ENCODE data around the gene ZSWIM5. TPM values are rescaled to one million over a fixed set of nuclear protein-coding genes. Genes with fewer than 3 reads are reported as not detected.
"Not testable (repeated sequence)": the region's sequence is repeated elsewhere in the genome, so short reads cannot be mapped to it uniquely, and the experiment has no call there.

The ZSWIM5 gene
- total RNA-seq, 6 donors from 2014 or later, result 2.0 to 6.3 (median 3.2) TPM

DNA sequence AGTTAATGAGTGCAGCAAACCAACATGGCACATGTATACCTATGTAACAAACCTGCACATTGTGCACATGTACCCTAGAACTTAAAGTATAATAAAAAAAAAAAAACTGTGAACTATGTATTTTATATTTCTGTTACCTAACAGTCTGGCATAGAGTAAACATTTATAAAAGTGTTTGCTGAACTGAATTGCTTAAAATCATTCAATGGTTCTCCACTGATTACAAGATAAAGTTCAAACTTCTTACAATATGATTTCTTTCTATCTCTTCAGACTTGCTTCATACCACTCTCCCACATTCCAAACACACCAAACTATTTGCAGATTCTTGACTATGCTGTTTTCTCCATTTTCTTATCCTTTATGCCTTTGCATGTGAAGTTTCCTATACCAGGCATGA, 104.5 kb downstream of the ZSWIM5 start:
- no peak for ATAC-seq (ENCODE audit: low FRiP score in 2 of 2)
- Histone ChIP-seq H3K27ac (no peak overlapping the region), H3K36me3 (no peaks in the 10 kb centered on the region), H3K4me3 (no peak overlapping the region), H3K27me3 (no peaks in the 10 kb centered on the region), H3K9me3 (peaks cover 0 to 3% (median 0%) of the 10 kb centered on the region in 4 donors), H3K4me1 (no peaks in the 10 kb centered on the region)
- no peak for DNase-seq
- no peak for TF ChIP-seq POLR2AphosphoS5 (IDR thresholded peaks at IDR 0.05)
- TF ChIP-seq, protein P1, sequence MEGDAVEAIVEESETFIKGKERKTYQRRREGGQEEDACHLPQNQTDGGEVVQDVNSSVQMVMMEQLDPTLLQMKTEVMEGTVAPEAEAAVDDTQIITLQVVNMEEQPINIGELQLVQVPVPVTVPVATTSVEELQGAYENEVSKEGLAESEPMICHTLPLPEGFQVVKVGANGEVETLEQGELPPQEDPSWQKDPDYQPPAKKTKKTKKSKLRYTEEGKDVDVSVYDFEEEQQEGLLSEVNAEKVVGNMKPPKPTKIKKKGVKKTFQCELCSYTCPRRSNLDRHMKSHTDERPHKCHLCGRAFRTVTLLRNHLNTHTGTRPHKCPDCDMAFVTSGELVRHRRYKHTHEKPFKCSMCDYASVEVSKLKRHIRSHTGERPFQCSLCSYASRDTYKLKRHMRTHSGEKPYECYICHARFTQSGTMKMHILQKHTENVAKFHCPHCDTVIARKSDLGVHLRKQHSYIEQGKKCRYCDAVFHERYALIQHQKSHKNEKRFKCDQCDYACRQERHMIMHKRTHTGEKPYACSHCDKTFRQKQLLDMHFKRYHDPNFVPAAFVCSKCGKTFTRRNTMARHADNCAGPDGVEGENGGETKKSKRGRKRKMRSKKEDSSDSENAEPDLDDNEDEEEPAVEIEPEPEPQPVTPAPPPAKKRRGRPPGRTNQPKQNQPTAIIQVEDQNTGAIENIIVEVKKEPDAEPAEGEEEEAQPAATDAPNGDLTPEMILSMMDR (IDR thresholded peaks at IDR 0.05), result no peak
- no peak for TF ChIP-seq POLR2A (IDR thresholded peaks at IDR 0.05)
- no peak for TF ChIP-seq EP300 (IDR thresholded peaks at IDR 0.05)

DNA sequence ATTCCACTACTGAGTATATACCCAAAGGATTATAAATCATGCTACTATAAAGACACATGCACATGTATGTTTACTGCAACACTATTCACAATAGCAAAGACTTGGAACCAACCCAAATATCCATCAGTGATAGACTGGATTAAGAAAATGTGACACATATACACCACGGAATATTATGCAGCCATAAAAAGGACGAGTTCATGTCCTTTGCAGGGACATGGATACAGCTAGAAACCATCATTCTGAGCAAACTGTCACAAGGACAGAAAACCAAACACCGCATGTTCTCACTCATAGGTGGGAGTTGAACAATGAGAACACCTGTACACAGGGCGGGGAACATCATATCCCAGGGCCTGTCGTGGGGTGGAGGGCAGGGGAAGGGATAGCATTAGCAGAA, 104.9 kb downstream of the ZSWIM5 start:
- not testable (repeated sequence) for H3K4me3 ChIP-seq; DNase-seq; ATAC-seq (ENCODE audit: low FRiP score in 2 of 2); H3K27me3 ChIP-seq; H3K27ac ChIP-seq; H3K36me3 ChIP-seq; H3K4me1 ChIP-seq; H3K9me3 ChIP-seq
- 84 to 91% methylated on average over 5 of the region's 5 CpGs for WGBS, 2 donors

GRCh38 chr1:45097944-45098343, 108.5 kb downstream of the ZSWIM5 start:
- ATAC-seq (ENCODE audit: low FRiP score in 2 of 2) (no peak), DNase-seq (no peak)
- H3K9me3 ChIP-seq, result no peaks in the 10 kb centered on the region
- H3K27ac ChIP-seq, result no peak overlapping the region
- WGBS, 2 donors, result 92 to 95% methylated on average over 1 of the region's 1 CpG
- no peaks in the 10 kb centered on the region for H3K27me3 ChIP-seq
- H3K36me3 ChIP-seq, result no peaks in the 10 kb centered on the region
- no peak for TF ChIP-seq POLR2AphosphoS5 (IDR thresholded peaks at IDR 0.05)
- TF ChIP-seq, protein P1 (IDR thresholded peaks at IDR 0.05), result no peak
- no peak overlapping the region for H3K4me3 ChIP-seq
- no peaks in the 10 kb centered on the region for H3K4me1 ChIP-seq

- H3K4me1 ChIP-seq, result no peaks in the 10 kb centered on the region
- TF ChIP-seq EP300 (IDR thresholded peaks at IDR 0.05) (no peak), POLR2A (IDR thresholded peaks at IDR 0.05) (no peak), POLR2AphosphoS5 (IDR thresholded peaks at IDR 0.05) (no peak)
- TF ChIP-seq, protein P1 (IDR thresholded peaks at IDR 0.05), result no peak
- no peak overlapping the region for H3K27ac ChIP-seq
- no peak for DNase-seq
- no peaks in the 10 kb centered on the region for H3K36me3 ChIP-seq
- ATAC-seq (ENCODE audit: low FRiP score in 2 of 2), result no peak
- 87% methylated on average over 2 of the region's 2 CpGs for WGBS, 2 donors
- no peak overlapping the region for H3K4me3 ChIP-seq
- no peaks in the 10 kb centered on the region for H3K27me3 ChIP-seq
- no peaks in the 10 kb centered on the region for H3K9me3 ChIP-seq
Observed at GRCh38 chr1:45097079-45097478, 109.3 kb downstream of the ZSWIM5 start.

DNA sequence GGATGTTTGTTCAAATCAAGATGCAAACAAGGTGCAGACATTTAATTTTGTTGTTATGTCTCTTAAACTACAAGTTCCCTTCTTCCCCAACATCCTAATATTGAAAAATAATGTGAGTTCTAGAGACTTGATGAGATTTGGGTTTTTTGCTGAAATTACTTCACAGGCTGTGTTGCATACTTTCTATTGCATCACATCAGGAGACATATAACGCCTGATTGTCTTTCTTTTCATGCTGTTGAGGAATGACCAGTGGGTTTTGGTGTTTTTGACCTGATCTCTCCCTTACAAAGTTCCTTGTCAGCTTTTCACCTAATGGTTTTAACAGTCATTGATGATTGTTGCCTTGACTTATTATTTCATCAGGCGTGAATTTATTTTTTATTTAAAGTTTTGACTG, 111.0 kb downstream of the ZSWIM5 start:
- DNase-seq (no peak), ATAC-seq (ENCODE audit: low FRiP score in 2 of 2) (no peak)
- Histone ChIP-seq H3K27ac (no peak overlapping the region), H3K27me3 (no peaks in the 10 kb centered on the region), H3K9me3 (no peaks in the 10 kb centered on the region), H3K4me3 (no peak overlapping the region), H3K4me1 (no peaks in the 10 kb centered on the region), H3K36me3 (no peaks in the 10 kb centered on the region)
- 81 to 88% methylated on average over 2 of the region's 2 CpGs for WGBS, 2 donors
- no peak for TF ChIP-seq POLR2A (IDR thresholded peaks at IDR 0.05)
- no peak for TF ChIP-seq EP300 (IDR thresholded peaks at IDR 0.05)
- TF ChIP-seq POLR2AphosphoS5 (IDR thresholded peaks at IDR 0.05), result no peak
- TF ChIP-seq, protein P1 (IDR thresholded peaks at IDR 0.05), result no peak

DNA sequence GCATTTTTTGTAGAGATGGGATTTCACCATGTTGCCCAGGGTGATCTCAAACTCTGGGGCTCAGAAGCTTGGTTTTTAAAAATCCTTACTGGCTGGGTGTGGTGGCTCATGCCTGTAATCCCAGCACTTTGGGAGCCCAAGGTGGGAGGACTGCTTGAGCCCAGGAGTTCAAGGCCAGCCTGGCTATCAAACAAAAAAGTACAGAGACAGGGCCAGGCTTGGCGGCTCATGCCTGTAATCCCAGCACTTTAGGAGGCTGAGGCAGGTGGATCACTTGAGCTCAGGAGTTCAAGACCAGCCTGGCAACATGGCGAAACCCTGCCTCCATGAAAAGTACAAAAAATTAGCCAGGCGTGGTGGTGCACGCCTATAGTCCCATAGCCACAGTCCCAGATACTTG, 112.0 kb downstream of the ZSWIM5 start:
- not testable (repeated sequence) for H3K4me3 ChIP-seq; H3K27ac ChIP-seq; H3K27me3 ChIP-seq; H3K36me3 ChIP-seq; H3K4me1 ChIP-seq; ATAC-seq (ENCODE audit: low FRiP score in 2 of 2); DNase-seq; H3K9me3 ChIP-seq
- WGBS, 2 donors, result 92 to 95% methylated on average over 4 of the region's 4 CpGs

All from upper lobe of left lung (tissue), 6 donors.